Measurements from ENCODE around the gene CEMIP. TPM values are rescaled to one million over a fixed set of nuclear protein-coding genes. Genes with fewer than 3 reads are reported as not detected.

CEMIP gene
- total and polyA plus RNA-seq, 2 of the 13 experiments (the other 11 are each of a cell fraction or from before 2014, with no cell fraction given) = 4.3 to 28.5 TPM

DNA sequence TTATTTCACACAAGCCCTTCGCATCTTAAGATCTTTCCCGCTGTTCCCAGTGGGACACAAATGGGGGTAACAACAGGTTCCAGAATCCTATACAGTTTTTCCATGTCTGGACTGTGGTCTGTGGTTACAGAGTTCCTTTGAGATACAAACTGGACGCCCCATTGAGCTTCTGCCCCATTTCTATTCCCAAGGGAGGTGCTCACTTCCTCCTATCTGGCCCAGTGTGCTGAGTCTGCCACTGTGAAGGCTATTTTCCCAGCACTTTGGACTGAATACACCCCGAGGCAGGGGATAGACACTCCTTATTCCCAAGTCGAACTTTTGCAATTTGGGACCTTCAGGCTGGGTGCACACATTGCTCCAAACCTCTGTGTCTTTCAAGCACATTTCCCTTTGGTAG is 166.4 kb downstream of the CEMIP start (continued):
- TF ChIP-seq, protein P1, sequence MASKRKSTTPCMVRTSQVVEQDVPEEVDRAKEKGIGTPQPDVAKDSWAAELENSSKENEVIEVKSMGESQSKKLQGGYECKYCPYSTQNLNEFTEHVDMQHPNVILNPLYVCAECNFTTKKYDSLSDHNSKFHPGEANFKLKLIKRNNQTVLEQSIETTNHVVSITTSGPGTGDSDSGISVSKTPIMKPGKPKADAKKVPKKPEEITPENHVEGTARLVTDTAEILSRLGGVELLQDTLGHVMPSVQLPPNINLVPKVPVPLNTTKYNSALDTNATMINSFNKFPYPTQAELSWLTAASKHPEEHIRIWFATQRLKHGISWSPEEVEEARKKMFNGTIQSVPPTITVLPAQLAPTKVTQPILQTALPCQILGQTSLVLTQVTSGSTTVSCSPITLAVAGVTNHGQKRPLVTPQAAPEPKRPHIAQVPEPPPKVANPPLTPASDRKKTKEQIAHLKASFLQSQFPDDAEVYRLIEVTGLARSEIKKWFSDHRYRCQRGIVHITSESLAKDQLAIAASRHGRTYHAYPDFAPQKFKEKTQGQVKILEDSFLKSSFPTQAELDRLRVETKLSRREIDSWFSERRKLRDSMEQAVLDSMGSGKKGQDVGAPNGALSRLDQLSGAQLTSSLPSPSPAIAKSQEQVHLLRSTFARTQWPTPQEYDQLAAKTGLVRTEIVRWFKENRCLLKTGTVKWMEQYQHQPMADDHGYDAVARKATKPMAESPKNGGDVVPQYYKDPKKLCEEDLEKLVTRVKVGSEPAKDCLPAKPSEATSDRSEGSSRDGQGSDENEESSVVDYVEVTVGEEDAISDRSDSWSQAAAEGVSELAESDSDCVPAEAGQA (IDR thresholded peaks at IDR 0.05; ENCODE audit: low read depth) = no peak
- TF ChIP-seq, protein P1 (CRISPR knock-in tag; IDR thresholded peaks at IDR 0.05; ENCODE audit: borderline replicate concordance) = no peak
- no peak for TF ChIP-seq MYNN (CRISPR knock-in tag; IDR thresholded peaks at IDR 0.05; ENCODE audit: low read depth)
- TF ChIP-seq, protein P2, sequence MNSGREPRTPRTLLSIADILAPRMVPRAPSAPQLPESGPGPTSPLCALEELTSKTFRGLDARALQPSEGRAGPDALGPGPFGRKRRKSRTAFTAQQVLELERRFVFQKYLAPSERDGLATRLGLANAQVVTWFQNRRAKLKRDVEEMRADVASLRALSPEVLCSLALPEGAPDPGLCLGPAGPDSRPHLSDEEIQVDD (CRISPR knock-in tag; IDR thresholded peaks at IDR 0.05; ENCODE audit: borderline replicate concordance) = no peak
- TF ChIP-seq ZFP62 (CRISPR knock-in tag; IDR thresholded peaks at IDR 0.05) = no peak
- TF ChIP-seq NR2F6 (IDR thresholded peaks at IDR 0.05) = no peak
- no peak for TF ChIP-seq NR2F6 (CRISPR knock-in tag; IDR thresholded peaks at IDR 0.05)
- no peak for TF ChIP-seq ZSCAN31 (CRISPR knock-in tag; IDR thresholded peaks at IDR 0.05; ENCODE audit: low read depth)
- no peak for TF ChIP-seq JDP2 (CRISPR knock-in tag; IDR thresholded peaks at IDR 0.05; ENCODE audit: borderline replicate concordance)
- no peak for TF ChIP-seq MTA1 (CRISPR knock-in tag; IDR thresholded peaks at IDR 0.05; ENCODE audit: borderline replicate concordance)
- no peak for TF ChIP-seq STAT6 (CRISPR knock-in tag; IDR thresholded peaks at IDR 0.05; ENCODE audit: borderline replicate concordance)
- no peak for TF ChIP-seq U2AF2 (IDR thresholded peaks at IDR 0.05; ENCODE audit: low read depth, low read length)
- TF ChIP-seq ZNF724P (CRISPR knock-in tag; IDR thresholded peaks at IDR 0.05; ENCODE audit: borderline replicate concordance) = no peak
- no peak for TF ChIP-seq ZBTB38 (CRISPR knock-in tag; IDR thresholded peaks at IDR 0.05)
- TF ChIP-seq ZC3H4 (CRISPR knock-in tag; IDR thresholded peaks at IDR 0.05; ENCODE audit: borderline replicate concordance) = no peak
